A172 (cell line): ENCODE measurements around the gene TTYH3. TPM values are rescaled to one million over a fixed set of nuclear protein-coding genes. Genes with fewer than 3 reads are reported as not detected.

Experiments used
- DNase-seq: peaks from one replicate; pipeline ENCODE4 v3.0.0-alpha.2; 2015; ENCODE audit warnings: low spot score
- total RNA-seq: library from RNA; depleted of rRNA; stranded (reverse); fragments of >200 nt; shearing (Covaris generic); gene quantifications from 2 replicates; pipeline ENCODE4 v1.2.3, GENCODE V29; 2014; rRNA removed

Gene TTYH3
- total RNA-seq, 1 experiment from 2014 or later: 42.4 TPM

DNA sequence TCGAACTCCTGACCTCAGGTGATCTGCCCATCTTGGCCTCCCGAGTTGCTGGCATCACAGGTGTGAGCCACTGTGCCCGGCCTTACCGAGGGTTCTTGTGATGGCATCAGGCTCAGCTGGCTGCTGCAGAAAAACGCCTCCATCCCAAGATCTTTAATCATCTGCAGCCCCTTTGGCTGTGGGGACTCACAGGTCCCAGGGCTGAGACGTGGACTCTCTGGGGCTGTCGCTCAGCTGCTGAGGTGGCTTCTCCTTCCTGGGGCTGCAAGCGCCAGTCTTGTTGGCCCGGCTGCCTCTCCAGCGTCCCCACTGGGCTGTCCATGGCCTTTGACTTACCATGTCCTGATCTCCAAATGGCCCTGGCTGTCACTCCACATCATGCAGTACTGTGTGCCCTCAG, 76.3 kb downstream of the TTYH3 start:
- DNase-seq: no peak

GRCh38 chr7:2708547-2709310, 76.9 kb downstream of the TTYH3 start:
- DNase-seq: no peak

DNA sequence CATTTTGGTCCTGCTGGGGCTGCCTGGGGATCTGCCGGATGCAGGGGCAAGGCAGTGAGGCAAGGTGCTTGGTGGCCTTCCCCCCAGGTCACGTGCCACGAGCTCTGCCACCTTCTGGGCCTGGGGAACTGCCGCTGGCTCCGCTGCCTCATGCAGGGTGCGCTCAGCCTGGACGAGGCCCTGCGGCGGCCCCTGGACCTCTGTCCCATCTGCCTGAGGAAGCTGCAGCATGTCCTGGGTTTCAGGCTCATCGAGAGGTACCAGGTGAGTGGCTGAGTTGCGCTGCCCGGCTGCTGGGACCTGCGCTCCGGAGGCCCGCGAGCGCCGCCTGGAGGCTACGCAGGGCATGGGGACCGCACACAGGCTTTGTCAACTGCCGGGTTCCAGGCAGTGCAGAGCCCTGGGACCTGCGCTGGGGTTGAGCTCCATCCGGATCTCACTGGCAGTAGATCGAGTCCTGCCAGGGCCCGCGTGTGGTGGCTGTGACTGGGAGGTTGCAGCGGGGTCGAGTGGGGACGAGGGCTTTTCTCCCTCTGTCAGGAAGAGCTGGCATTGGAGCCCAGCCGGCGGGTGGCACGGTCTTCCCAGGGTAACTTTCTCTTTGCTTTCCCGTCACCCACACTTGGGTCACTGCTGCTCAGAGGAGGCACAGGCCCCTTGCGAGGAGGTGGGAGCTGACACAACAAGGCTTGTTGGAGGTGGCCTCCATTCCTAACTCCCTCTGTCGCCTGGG, 77.9 kb downstream of the TTYH3 start:
- DNase-seq: no peak

- no peak for DNase-seq
Observed at GRCh38 chr7:2710286-2710655, 78.5 kb downstream of the TTYH3 start.

GRCh38 chr7:2710901-2711551, 79.2 kb downstream of the TTYH3 start:
- DNase-seq: peak; percentile 40

- DNase-seq: no peak
Observed at GRCh38 chr7:2711895-2712675, 80.3 kb downstream of the TTYH3 start.

DNA sequence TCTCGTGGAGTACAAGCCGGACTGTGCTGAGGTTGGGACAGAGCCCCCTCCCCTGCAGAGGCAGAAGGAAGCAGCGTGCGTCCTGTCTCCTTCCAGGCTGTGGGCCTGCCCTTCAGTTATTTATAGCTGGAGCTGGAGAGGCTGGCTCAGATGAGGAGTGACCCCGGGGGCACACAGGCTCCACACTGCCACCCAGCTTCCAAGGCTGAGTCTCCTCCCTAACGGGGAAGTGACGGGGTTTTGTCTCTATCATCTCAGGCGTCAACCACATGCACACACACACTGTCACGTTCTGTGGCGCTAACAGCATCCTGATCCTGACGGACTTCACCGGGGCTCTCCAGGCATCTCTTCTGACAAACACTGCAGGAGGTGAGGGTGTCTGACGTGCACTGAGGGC, 81.6 kb downstream of the TTYH3 start:
- DNase-seq: no peak

DNA sequence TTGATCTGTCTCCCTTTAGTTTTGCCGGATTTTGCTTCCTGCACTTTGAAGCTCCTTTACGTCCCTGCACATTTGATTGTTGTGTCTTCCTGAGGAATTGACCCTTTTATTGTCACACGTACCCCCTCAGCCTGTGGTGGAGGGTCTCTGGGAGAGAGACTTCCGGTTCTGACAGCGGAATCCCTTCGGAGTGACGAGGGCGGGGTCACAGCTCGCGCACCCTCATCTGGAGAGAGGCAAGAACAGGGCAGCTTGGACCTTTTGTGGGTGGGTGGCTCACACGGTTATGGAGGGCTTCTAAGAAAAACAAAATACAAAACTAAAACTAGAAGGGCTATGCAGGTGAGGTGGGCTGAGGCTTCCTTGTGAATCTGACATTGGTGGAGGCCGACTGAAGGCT, 82.2 kb downstream of the TTYH3 start:
- no peak for DNase-seq

Other genes starting within 250 kb of the TTYH3 start
- 9.8 and 17.3 TPM in 2 replicates for gene CHST12, start 228.4 kb upstream of the TTYH3 start, total RNA-seq
- not detected in 2 replicates for gene GRIFIN, start 155.6 kb upstream of the TTYH3 start, total RNA-seq
- 21.2 and 32.5 TPM in 2 replicates for gene LFNG, start 112.2 kb upstream of the TTYH3 start, total RNA-seq
- 69.2 and 87.9 TPM in 2 replicates for gene BRAT1, start 76.5 kb upstream of the TTYH3 start, total RNA-seq
- 26.1 and 35.5 TPM in 2 replicates for gene IQCE, start 73.0 kb upstream of the TTYH3 start, total RNA-seq
- 0.07 and 0.28 TPM in 2 replicates for gene AMZ1, start 56.2 kb downstream of the TTYH3 start, total RNA-seq
- gene GNA12, start 212.3 kb downstream of the TTYH3 start, total RNA-seq: 16.4 and 22.4 TPM in 2 replicates